BJ (cell line): ENCODE data around the gene AKR1D1. TPM values are rescaled to one million over a fixed set of nuclear protein-coding genes. Genes with fewer than 3 reads are reported as not detected.

ENCODE experiments used
- CTCF ChIA-PET: fragments of 350-600 bp; formaldehyde crosslinking; extraction: SDS; loops from one replicate; lab custom pipeline; 2021; ENCODE audit warnings: antibody characterized with exemption, inconsistent platforms; lab: Yijun Ruan, JAX
- POLR2A ChIA-PET: fragments of 300-600 bp; sonication (Branson Sonifier 250); formaldehyde crosslinking; extraction: SDS; loops from one replicate; lab custom pipeline; 2021; ENCODE audit warnings: antibody characterized with exemption; lab: Charles Lee
- DNase-seq: peaks from one replicate; pipeline ENCODE4 v3.0.0-alpha.2; 2011; ENCODE audit warnings: low read depth
- H3K27me3 ChIP-seq: 2 replicates; pipeline ENCODE4 v1.6.0; 2011; ENCODE audit warnings: low read length; ENCODE audit not compliant: control insufficient read depth, insufficient read depth
- H3K36me3 ChIP-seq: 2 replicates; pipeline ENCODE4 v1.5.1; 2011; ENCODE audit warnings: low read length; ENCODE audit not compliant: control insufficient read depth, insufficient read depth
- H3K4me3 ChIP-seq: 2 replicates; pipeline ENCODE4 v1.5.1; 2011; ENCODE audit warnings: low read depth, mild to moderate bottlenecking, control low read depth, low read length
- CTCF ChIP-seq: IDR thresholded peaks from 2 replicates; pipeline ENCODE4 v1.5.1; 2011; ENCODE audit warnings: low read depth, mild to moderate bottlenecking, control low read depth, inconsistent platforms, low read length, moderate library complexity; ENCODE audit not compliant: insufficient read depth
- polyA plus RNA-seq: library from polyadenylated mRNA; depleted of rRNA; stranded (reverse); fragments of >200 nt; gene quantifications from 2 replicates; pipeline ENCODE4 v1.2.3, GENCODE V29; 2011

The AKR1D1 gene
- polyA plus RNA-seq, 1 experiment, result not detected

- no peaks in the 10 kb centered on the region for H3K36me3 ChIP-seq
- H3K27me3 ChIP-seq, result no peaks in the 10 kb centered on the region
- POLR2A ChIA-PET, result no interaction called here
- TF ChIP-seq CTCF, result no peak
- DNase-seq, result no peak
- H3K4me3 ChIP-seq, result no peak overlapping the region
- CTCF ChIA-PET, result no interaction called here
Measured at GRCh38 chr7:138120140-138120827, 44.0 kb downstream of the AKR1D1 start.

- H3K36me3 ChIP-seq, result no peaks in the 10 kb centered on the region
- ChIA-PET CTCF (no interaction called here), POLR2A (no interaction called here)
- no peaks in the 10 kb centered on the region for H3K27me3 ChIP-seq
- DNase-seq, result no peak
- TF ChIP-seq CTCF, result no peak
- H3K4me3 ChIP-seq, result no peak overlapping the region
Measured at GRCh38 chr7:138122162-138122561, 45.9 kb downstream of the AKR1D1 start.

- no peaks in the 10 kb centered on the region for H3K36me3 ChIP-seq
- TF ChIP-seq CTCF, result no peak
- ChIA-PET CTCF (no interaction called here), POLR2A (no interaction called here)
- DNase-seq, result no peak
- H3K4me3 ChIP-seq, result no peak overlapping the region
- no peaks in the 10 kb centered on the region for H3K27me3 ChIP-seq
Measured at GRCh38 chr7:138125119-138125518, 48.9 kb downstream of the AKR1D1 start.

- TF ChIP-seq CTCF, result no peak
- H3K36me3 ChIP-seq, result no peaks in the 10 kb centered on the region
- CTCF ChIA-PET, result no interaction called here
- H3K27me3 ChIP-seq, result no peaks in the 10 kb centered on the region
- no peak overlapping the region for H3K4me3 ChIP-seq
- no peak for DNase-seq
- POLR2A ChIA-PET, result no interaction called here
Measured at GRCh38 chr7:138125598-138126111, 49.4 kb downstream of the AKR1D1 start.

GRCh38 chr7:138126928-138127327, 50.7 kb downstream of the AKR1D1 start:
- ChIA-PET POLR2A (no interaction called here), CTCF (interaction anchor here (1.3 kb wide), 1 partner anchor 13 kb away, joined by 3 read pairs; no protein-coding TSS in a partner anchor)
- no peak for TF ChIP-seq CTCF
- H3K4me3 ChIP-seq, result no peak overlapping the region
- no peaks in the 10 kb centered on the region for H3K36me3 ChIP-seq
- DNase-seq, result no peak
- no peaks in the 10 kb centered on the region for H3K27me3 ChIP-seq
